ENCODE data around the gene ELOA.
A peak's percentile ranks its signal among the peaks of the same experiment; 100 is the strongest.
"Not testable (repeated sequence)": the region's sequence is repeated elsewhere in the genome, so short reads cannot be mapped to it uniquely, and the experiment has no call there.

ELOA gene

GRCh38 chr1:23801876-23802275, 58.6 kb downstream of the ELOA start:
- no peak for DNase-seq

- not testable (repeated sequence) for DNase-seq
Measured at GRCh38 chr1:23802809-23803342, 59.6 kb downstream of the ELOA start.

GRCh38 chr1:23803674-23804073, 60.4 kb downstream of the ELOA start:
- DNase-seq, result no peak

GRCh38 chr1:23804183-23804835, 61.0 kb downstream of the ELOA start:
- DNase-seq, result no peak

GRCh38 chr1:23805025-23805424, 61.8 kb downstream of the ELOA start:
- DNase-seq, result no peak

GRCh38 chr1:23806280-23806679, 63.0 kb downstream of the ELOA start:
- DNase-seq, result no peak

- DNase-seq, result no peak
Measured at GRCh38 chr1:23807453-23807852, 64.2 kb downstream of the ELOA start.

GRCh38 chr1:23809751-23810171, 66.5 kb downstream of the ELOA start:
- peak; percentile 87 for DNase-seq

GRCh38 chr1:23810818-23811540, 67.7 kb downstream of the ELOA start:
- peak; percentile 71 for DNase-seq

All from CD4-positive, alpha-beta T cell treated with Interleukin-15 for 1 hour (primary cell).